ENCODE results near the gene LAMTOR5.

The LAMTOR5 gene

DNA sequence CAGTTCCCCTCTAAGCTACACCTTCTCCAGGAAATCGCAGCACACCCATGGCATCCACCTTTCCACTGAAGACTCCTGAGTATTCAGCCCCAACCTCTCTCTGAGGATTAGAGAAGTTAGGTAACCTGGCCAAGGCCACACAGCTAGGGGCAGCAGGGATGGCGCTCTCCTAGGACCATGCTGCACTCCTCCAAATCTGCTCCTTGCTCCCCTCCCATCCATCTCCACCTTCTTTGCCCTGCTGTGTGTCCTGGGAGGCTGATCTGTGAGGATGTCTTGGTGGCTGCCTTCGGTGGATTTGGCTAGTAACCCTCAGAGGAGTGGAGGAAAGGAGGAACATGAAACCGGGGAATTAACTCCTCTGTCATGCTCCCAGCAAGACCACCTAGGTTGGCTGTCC is 23.4 kb upstream of the LAMTOR5 start:
- TF ChIP-seq, protein P1, sequence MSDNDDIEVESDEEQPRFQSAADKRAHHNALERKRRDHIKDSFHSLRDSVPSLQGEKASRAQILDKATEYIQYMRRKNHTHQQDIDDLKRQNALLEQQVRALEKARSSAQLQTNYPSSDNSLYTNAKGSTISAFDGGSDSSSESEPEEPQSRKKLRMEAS (IDR thresholded peaks at IDR 0.05) = no peak
- TF ChIP-seq EP300 (IDR thresholded peaks at IDR 0.05; ENCODE audit: borderline replicate concordance) = no peak

DNA sequence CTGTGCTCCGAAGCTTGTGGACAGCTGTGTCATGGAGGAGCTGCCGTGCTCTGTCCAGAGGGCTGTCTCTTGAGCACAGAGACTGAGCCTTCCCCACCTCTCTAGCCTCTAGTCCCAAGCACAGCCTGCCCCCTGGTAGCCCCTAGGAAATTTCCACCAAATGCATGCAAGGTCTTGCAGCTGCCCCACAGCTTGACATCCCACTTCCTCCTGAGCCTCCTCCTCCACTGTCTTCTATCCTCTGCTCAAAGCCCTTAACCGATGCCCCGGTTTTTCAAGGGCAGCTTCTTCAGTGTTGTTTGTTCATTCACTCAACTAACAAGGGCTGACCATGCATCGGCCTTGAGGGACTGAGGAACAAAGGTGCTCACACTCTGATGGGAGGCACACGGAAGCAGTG is 22.9 kb upstream of the LAMTOR5 start:
- TF ChIP-seq CEBPB (IDR thresholded peaks at IDR 0.05) (no peak), TAF1 (IDR thresholded peaks at IDR 0.05; ENCODE audit: low read depth) (no peak), CREB1 (IDR thresholded peaks at IDR 0.05; ENCODE audit: low read depth) (no peak), RAD21 (IDR thresholded peaks at IDR 0.05; ENCODE audit: low read depth) (no peak), YY1 (IDR thresholded peaks at IDR 0.05; ENCODE audit: low read depth) (no peak), TEAD4 (IDR thresholded peaks at IDR 0.05) (no peak), NFIC (IDR thresholded peaks at IDR 0.05) (no peak), EP300 (IDR thresholded peaks at IDR 0.05; ENCODE audit: borderline replicate concordance) (no peak), FOXM1 (IDR thresholded peaks at IDR 0.05; ENCODE audit: borderline replicate concordance, low read depth) (no peak), TCF12 (IDR thresholded peaks at IDR 0.05; ENCODE audit: low read depth) (no peak), EGR1 (IDR thresholded peaks at IDR 0.05) (no peak), ZBTB7A (IDR thresholded peaks at IDR 0.05; ENCODE audit: low read depth) (no peak)
- TF ChIP-seq, protein P1 (IDR thresholded peaks at IDR 0.05) = no peak
- TF ChIP-seq, protein P2, sequence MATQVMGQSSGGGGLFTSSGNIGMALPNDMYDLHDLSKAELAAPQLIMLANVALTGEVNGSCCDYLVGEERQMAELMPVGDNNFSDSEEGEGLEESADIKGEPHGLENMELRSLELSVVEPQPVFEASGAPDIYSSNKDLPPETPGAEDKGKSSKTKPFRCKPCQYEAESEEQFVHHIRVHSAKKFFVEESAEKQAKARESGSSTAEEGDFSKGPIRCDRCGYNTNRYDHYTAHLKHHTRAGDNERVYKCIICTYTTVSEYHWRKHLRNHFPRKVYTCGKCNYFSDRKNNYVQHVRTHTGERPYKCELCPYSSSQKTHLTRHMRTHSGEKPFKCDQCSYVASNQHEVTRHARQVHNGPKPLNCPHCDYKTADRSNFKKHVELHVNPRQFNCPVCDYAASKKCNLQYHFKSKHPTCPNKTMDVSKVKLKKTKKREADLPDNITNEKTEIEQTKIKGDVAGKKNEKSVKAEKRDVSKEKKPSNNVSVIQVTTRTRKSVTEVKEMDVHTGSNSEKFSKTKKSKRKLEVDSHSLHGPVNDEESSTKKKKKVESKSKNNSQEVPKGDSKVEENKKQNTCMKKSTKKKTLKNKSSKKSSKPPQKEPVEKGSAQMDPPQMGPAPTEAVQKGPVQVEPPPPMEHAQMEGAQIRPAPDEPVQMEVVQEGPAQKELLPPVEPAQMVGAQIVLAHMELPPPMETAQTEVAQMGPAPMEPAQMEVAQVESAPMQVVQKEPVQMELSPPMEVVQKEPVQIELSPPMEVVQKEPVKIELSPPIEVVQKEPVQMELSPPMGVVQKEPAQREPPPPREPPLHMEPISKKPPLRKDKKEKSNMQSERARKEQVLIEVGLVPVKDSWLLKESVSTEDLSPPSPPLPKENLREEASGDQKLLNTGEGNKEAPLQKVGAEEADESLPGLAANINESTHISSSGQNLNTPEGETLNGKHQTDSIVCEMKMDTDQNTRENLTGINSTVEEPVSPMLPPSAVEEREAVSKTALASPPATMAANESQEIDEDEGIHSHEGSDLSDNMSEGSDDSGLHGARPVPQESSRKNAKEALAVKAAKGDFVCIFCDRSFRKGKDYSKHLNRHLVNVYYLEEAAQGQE (IDR thresholded peaks at IDR 0.05; ENCODE audit: low read depth) = no peak
- TF ChIP-seq, protein P3, sequence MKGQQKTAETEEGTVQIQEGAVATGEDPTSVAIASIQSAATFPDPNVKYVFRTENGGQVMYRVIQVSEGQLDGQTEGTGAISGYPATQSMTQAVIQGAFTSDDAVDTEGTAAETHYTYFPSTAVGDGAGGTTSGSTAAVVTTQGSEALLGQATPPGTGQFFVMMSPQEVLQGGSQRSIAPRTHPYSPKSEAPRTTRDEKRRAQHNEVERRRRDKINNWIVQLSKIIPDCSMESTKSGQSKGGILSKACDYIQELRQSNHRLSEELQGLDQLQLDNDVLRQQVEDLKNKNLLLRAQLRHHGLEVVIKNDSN (IDR thresholded peaks at IDR 0.05) = no peak

DNA sequence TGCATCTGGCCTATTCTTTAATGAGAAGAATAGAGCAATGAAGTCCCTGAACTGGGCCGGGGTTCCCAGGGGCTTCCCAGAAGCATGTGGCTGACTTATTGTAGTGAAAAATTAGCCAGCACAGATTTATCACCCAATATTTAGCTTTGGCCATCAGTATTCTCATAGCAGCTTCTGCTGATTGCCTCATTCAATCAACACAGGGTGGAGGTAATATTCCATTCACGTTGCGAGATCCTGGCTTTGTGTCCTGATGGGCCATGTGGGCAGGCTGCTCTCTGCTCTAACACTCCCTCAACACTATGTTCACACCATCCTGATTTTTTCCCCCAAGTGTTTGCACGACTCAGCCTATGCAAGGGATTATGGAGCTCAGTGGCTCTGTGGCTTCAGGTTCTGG is 21.5 kb upstream of the LAMTOR5 start:
- TF ChIP-seq, protein P1 (IDR thresholded peaks at IDR 0.05) = no peak
- no peak for TF ChIP-seq FOXM1 (IDR thresholded peaks at IDR 0.05; ENCODE audit: borderline replicate concordance, low read depth)
- TF ChIP-seq EGR1 (IDR thresholded peaks at IDR 0.05) = no peak
- TF ChIP-seq, protein P2 (IDR thresholded peaks at IDR 0.05; ENCODE audit: low read depth) = no peak
- no peak for TF ChIP-seq YY1 (IDR thresholded peaks at IDR 0.05; ENCODE audit: low read depth)
- no peak for TF ChIP-seq RAD21 (IDR thresholded peaks at IDR 0.05; ENCODE audit: low read depth)

DNA sequence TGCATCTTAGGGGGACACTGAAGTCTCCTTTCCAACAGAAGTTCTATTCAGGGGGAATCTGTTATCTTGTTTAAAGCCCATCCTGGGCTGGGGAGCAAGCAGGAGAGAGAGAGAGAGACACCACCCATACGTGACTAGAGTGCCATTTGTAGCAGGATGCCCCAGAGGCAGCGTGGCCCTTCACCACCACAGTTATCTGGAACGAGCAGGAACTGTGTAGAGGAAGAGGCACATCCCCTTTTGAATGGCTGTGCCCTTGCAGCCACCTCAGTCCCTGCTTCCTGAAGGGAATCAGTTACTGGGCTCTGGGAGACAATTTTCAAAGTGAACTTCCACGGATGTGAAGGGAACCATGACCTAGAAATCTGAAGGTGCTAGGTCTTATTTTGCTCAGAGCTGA is 19.4 kb upstream of the LAMTOR5 start:
- TF ChIP-seq NFIC (IDR thresholded peaks at IDR 0.05) (no peak), ZBTB7A (IDR thresholded peaks at IDR 0.05; ENCODE audit: low read depth) (no peak), FOXM1 (IDR thresholded peaks at IDR 0.05; ENCODE audit: borderline replicate concordance, low read depth) (no peak), EGR1 (IDR thresholded peaks at IDR 0.05) (no peak), YY1 (IDR thresholded peaks at IDR 0.05; ENCODE audit: low read depth) (no peak), RAD21 (IDR thresholded peaks at IDR 0.05; ENCODE audit: low read depth) (no peak), CEBPB (IDR thresholded peaks at IDR 0.05) (no peak), EP300 (IDR thresholded peaks at IDR 0.05; ENCODE audit: borderline replicate concordance) (no peak), TAF1 (IDR thresholded peaks at IDR 0.05; ENCODE audit: low read depth) (no peak), TCF12 (IDR thresholded peaks at IDR 0.05; ENCODE audit: low read depth) (no peak)
- TF ChIP-seq, protein P1 (IDR thresholded peaks at IDR 0.05) = no peak
- TF ChIP-seq, protein P3 (IDR thresholded peaks at IDR 0.05) = no peak

DNA sequence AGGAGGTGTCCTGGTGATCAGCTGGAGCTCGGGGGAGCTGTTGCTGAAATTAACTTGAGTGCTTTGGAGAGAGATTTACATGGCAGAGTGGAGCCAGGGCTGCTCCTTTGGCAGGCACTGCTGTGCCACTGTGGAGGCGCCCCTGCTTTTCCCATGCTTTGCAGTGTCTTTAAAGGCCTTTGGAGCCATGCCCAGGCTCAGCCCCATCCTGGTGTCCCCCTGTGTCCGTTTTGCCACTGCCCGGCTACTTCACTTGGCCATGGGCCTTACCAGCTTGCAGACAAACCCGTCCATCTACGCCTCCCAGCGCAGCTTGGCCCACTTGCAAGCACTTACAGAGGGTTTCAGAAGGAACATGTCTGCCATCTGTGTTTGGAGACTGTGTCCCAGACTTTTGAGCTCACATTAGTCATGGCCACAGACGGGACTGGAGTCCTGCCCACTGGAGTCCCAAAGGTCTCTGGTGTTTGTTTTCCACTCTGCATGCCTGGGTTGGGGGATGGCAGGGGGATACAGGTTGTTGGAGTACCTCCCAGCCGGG is 18.2 kb upstream of the LAMTOR5 start:
- TF ChIP-seq RAD21 (IDR thresholded peaks at IDR 0.05; ENCODE audit: low read depth) (no peak), TCF12 (IDR thresholded peaks at IDR 0.05; ENCODE audit: low read depth) (no peak), TEAD4 (IDR thresholded peaks at IDR 0.05) (no peak), ZBTB7A (IDR thresholded peaks at IDR 0.05; ENCODE audit: low read depth) (no peak), EGR1 (IDR thresholded peaks at IDR 0.05) (no peak), FOXM1 (IDR thresholded peaks at IDR 0.05; ENCODE audit: borderline replicate concordance, low read depth) (no peak), NFIC (IDR thresholded peaks at IDR 0.05) (no peak)
- TF ChIP-seq, protein P2 (IDR thresholded peaks at IDR 0.05; ENCODE audit: low read depth) = no peak
- TF ChIP-seq, protein P3 (IDR thresholded peaks at IDR 0.05) = no peak

Measured in Ishikawa (cell line).